ENCODE results near the gene FHIT. TPM values are rescaled to one million over a fixed set of nuclear protein-coding genes. Genes with fewer than 3 reads are reported as not detected.

The FHIT gene
- total and polyA plus RNA-seq, 4 donors, result 6.9 to 16.5 (median 9.9) TPM

GRCh38 chr3:61015859-61016258 is 235.4 kb downstream of the FHIT start:
- no peaks in the 10 kb centered on the region for H3K27me3 ChIP-seq (ENCODE audit: control insufficient read depth, insufficient read depth, low read length)
- H3K4me3 ChIP-seq (ENCODE audit: low read depth, low read length), result no peak overlapping the region
- H3K9me3 ChIP-seq (ENCODE audit: control insufficient read depth, insufficient read depth, low read length), result no peaks in the 10 kb centered on the region
- H3K27ac ChIP-seq (ENCODE audit: low read depth, low read length), result no peak overlapping the region
- no CpG with 5 or more reads among the region's 1 CpG for WGBS (ENCODE audit: insufficient coverage)
- no peaks in the 10 kb centered on the region for H3K4me1 ChIP-seq (ENCODE audit: control insufficient read depth, insufficient read depth, low read length)
- DNase-seq (ENCODE audit: low read depth in 4 of 6, low spot score in 6 of 6), result peak in 1 of 6 donors; percentile 21
- no peaks in the 10 kb centered on the region for H3K36me3 ChIP-seq (ENCODE audit: control insufficient read depth, insufficient read depth, low read length)

- H3K4me1 ChIP-seq (ENCODE audit: control insufficient read depth, insufficient read depth, low read length), result no peaks in the 10 kb centered on the region
- H3K4me3 ChIP-seq (ENCODE audit: low read depth, low read length), result no peak overlapping the region
- DNase-seq (ENCODE audit: low read depth in 4 of 6, low spot score in 6 of 6), result peak in 1 of 6 donors; percentile 10
- no peaks in the 10 kb centered on the region for H3K9me3 ChIP-seq (ENCODE audit: control insufficient read depth, insufficient read depth, low read length)
- no peaks in the 10 kb centered on the region for H3K27me3 ChIP-seq (ENCODE audit: control insufficient read depth, insufficient read depth, low read length)
- H3K27ac ChIP-seq (ENCODE audit: low read depth, low read length), result no peak overlapping the region
- WGBS (ENCODE audit: insufficient coverage), result no CpG with 5 or more reads among the region's 2 CpGs
- H3K36me3 ChIP-seq (ENCODE audit: control insufficient read depth, insufficient read depth, low read length), result no peaks in the 10 kb centered on the region
Observed at GRCh38 chr3:61015408-61015807, 235.8 kb downstream of the FHIT start.

- H3K4me3 ChIP-seq (ENCODE audit: low read depth, low read length), result no peak overlapping the region
Observed at GRCh38 chr3:61008998-61009380, 242.3 kb downstream of the FHIT start.

GRCh38 chr3:61008153-61008997 is 242.9 kb downstream of the FHIT start:
- H3K9me3 ChIP-seq (ENCODE audit: control insufficient read depth, insufficient read depth, low read length), result no peaks in the 10 kb centered on the region
- H3K4me3 ChIP-seq (ENCODE audit: low read depth, low read length), result no peak overlapping the region
- H3K27ac ChIP-seq (ENCODE audit: low read depth, low read length), result no peak overlapping the region
- no peaks in the 10 kb centered on the region for H3K36me3 ChIP-seq (ENCODE audit: control insufficient read depth, insufficient read depth, low read length)
- no CpG with 5 or more reads among the region's 5 CpGs for WGBS (ENCODE audit: insufficient coverage)
- peak in 3 of 6 donors; percentile 28 to 84 (median 49) for DNase-seq (ENCODE audit: low read depth in 4 of 6, low spot score in 6 of 6)
- peaks cover 2% of the 10 kb centered on the region for H3K4me1 ChIP-seq (ENCODE audit: control insufficient read depth, insufficient read depth, low read length)
- no peaks in the 10 kb centered on the region for H3K27me3 ChIP-seq (ENCODE audit: control insufficient read depth, insufficient read depth, low read length)

More at GRCh38 chr3:61008998-61009380, 242.3 kb downstream of the FHIT start:
- Histone ChIP-seq H3K9me3 (ENCODE audit: control insufficient read depth, insufficient read depth, low read length) (no peaks in the 10 kb centered on the region), H3K27me3 (ENCODE audit: control insufficient read depth, insufficient read depth, low read length) (no peaks in the 10 kb centered on the region), H3K36me3 (ENCODE audit: control insufficient read depth, insufficient read depth, low read length) (no peaks in the 10 kb centered on the region), H3K4me1 (ENCODE audit: control insufficient read depth, insufficient read depth, low read length) (peaks cover 2% of the 10 kb centered on the region), H3K27ac (ENCODE audit: low read depth, low read length) (no peak overlapping the region)
- peak in 2 of 6 donors; percentile 42 to 58 for DNase-seq (ENCODE audit: low read depth in 4 of 6, low spot score in 6 of 6)
- 0% methylated on average over 1 of the region's 5 CpGs for WGBS (ENCODE audit: insufficient coverage)

GRCh38 chr3:61005591-61005990 is 245.7 kb downstream of the FHIT start:
- H3K27ac ChIP-seq (ENCODE audit: low read depth, low read length), result no peak overlapping the region
- H3K27me3 ChIP-seq (ENCODE audit: control insufficient read depth, insufficient read depth, low read length), result no peaks in the 10 kb centered on the region
- no peaks in the 10 kb centered on the region for H3K36me3 ChIP-seq (ENCODE audit: control insufficient read depth, insufficient read depth, low read length)
- DNase-seq (ENCODE audit: low read depth in 4 of 6, low spot score in 6 of 6), result no peak
- H3K4me1 ChIP-seq (ENCODE audit: control insufficient read depth, insufficient read depth, low read length), result peaks cover 2% of the 10 kb centered on the region
- H3K4me3 ChIP-seq (ENCODE audit: low read depth, low read length), result no peak overlapping the region
- 100% methylated on average over 2 of the region's 4 CpGs for WGBS (ENCODE audit: insufficient coverage)
- H3K9me3 ChIP-seq (ENCODE audit: control insufficient read depth, insufficient read depth, low read length), result no peaks in the 10 kb centered on the region

GRCh38 chr3:60998858-60999257 is 252.4 kb downstream of the FHIT start:
- no peak for DNase-seq (ENCODE audit: low read depth in 4 of 6, low spot score in 6 of 6)
- Histone ChIP-seq H3K4me3 (ENCODE audit: low read depth, low read length) (no peak overlapping the region), H3K36me3 (ENCODE audit: control insufficient read depth, insufficient read depth, low read length) (no peaks in the 10 kb centered on the region), H3K27ac (ENCODE audit: low read depth, low read length) (no peak overlapping the region), H3K9me3 (ENCODE audit: control insufficient read depth, insufficient read depth, low read length) (no peaks in the 10 kb centered on the region), H3K27me3 (ENCODE audit: control insufficient read depth, insufficient read depth, low read length) (no peaks in the 10 kb centered on the region), H3K4me1 (ENCODE audit: control insufficient read depth, insufficient read depth, low read length) (no peaks in the 10 kb centered on the region)
- WGBS (ENCODE audit: insufficient coverage), result 91% methylated on average over 1 of the region's 3 CpGs

GRCh38 chr3:60992395-60992794 is 258.9 kb downstream of the FHIT start:
- DNase-seq (ENCODE audit: low read depth in 4 of 6, low spot score in 6 of 6), result no peak

GRCh38 chr3:60990442-60990730 is 260.9 kb downstream of the FHIT start:
- Histone ChIP-seq H3K4me1 (ENCODE audit: control insufficient read depth, insufficient read depth, low read length) (no peaks in the 10 kb centered on the region), H3K36me3 (ENCODE audit: control insufficient read depth, insufficient read depth, low read length) (no peaks in the 10 kb centered on the region), H3K4me3 (ENCODE audit: low read depth, low read length) (no peak overlapping the region), H3K27ac (ENCODE audit: low read depth, low read length) (no peak overlapping the region), H3K27me3 (ENCODE audit: control insufficient read depth, insufficient read depth, low read length) (no peaks in the 10 kb centered on the region), H3K9me3 (ENCODE audit: control insufficient read depth, insufficient read depth, low read length) (no peaks in the 10 kb centered on the region)
- DNase-seq (ENCODE audit: low read depth in 4 of 6, low spot score in 6 of 6), result no peak
- no CpG with 5 or more reads among the region's 3 CpGs for WGBS (ENCODE audit: insufficient coverage)

More at GRCh38 chr3:60992395-60992794, 258.9 kb downstream of the FHIT start:
- Histone ChIP-seq H3K27ac (ENCODE audit: low read depth, low read length) (no peak overlapping the region), H3K36me3 (ENCODE audit: control insufficient read depth, insufficient read depth, low read length) (no peaks in the 10 kb centered on the region), H3K4me1 (ENCODE audit: control insufficient read depth, insufficient read depth, low read length) (no peaks in the 10 kb centered on the region), H3K4me3 (ENCODE audit: low read depth, low read length) (no peak overlapping the region), H3K27me3 (ENCODE audit: control insufficient read depth, insufficient read depth, low read length) (no peaks in the 10 kb centered on the region), H3K9me3 (ENCODE audit: control insufficient read depth, insufficient read depth, low read length) (no peaks in the 10 kb centered on the region)
- WGBS (ENCODE audit: insufficient coverage), result no CpG with 5 or more reads among the region's 5 CpGs

- H3K4me3 ChIP-seq (ENCODE audit: low read depth, low read length), result no peak overlapping the region
- H3K9me3 ChIP-seq (ENCODE audit: control insufficient read depth, insufficient read depth, low read length), result no peaks in the 10 kb centered on the region
- WGBS (ENCODE audit: insufficient coverage), result 75% methylated on average over 3 of the region's 11 CpGs
- H3K4me1 ChIP-seq (ENCODE audit: control insufficient read depth, insufficient read depth, low read length), result no peaks in the 10 kb centered on the region
- no peaks in the 10 kb centered on the region for H3K36me3 ChIP-seq (ENCODE audit: control insufficient read depth, insufficient read depth, low read length)
- no peak overlapping the region for H3K27ac ChIP-seq (ENCODE audit: low read depth, low read length)
- peak in 1 of 6 donors; percentile 36 for DNase-seq (ENCODE audit: low read depth in 4 of 6, low spot score in 6 of 6)
- H3K27me3 ChIP-seq (ENCODE audit: control insufficient read depth, insufficient read depth, low read length), result no peaks in the 10 kb centered on the region
Observed at GRCh38 chr3:60989626-60990441, 261.4 kb downstream of the FHIT start.

All from spinal cord (tissue), 10 donors.